OCI-M2 (cell line): ENCODE measurements around the gene PACS2.

Experiments used
- DNase-seq: peaks from one replicate; lab custom pipeline; 2025; ENCODE audit not compliant: unreplicated experiment; lab: John Stamatoyannopoulos, UW

PACS2 gene

DNA sequence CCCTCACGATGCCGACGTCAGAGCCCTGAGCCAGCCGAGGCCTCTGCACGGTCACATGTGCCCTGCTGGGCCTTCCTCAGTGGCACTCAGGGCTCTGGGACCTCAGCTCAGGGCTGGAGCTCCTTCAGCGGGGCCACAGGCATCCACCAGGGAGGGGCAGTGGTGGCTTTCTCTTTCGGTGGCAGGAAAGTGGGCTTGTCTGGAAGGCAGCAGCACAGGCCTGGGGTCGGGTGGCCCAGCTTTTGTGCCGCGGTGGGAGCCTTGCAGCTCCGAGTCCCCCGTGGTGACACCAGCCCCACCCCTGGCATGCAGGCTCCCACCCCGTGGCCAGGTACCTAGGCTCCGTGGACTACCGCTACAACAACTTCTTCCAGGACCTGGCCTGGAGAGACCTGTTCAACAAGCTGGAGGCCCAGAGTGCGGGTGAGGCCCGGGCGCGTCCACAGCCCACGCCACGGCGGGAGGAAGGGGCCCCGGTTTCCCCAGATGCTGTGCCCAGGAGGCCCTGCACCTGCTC is 69.6 kb downstream of the PACS2 start:
- DNase-seq = no peak

DNA sequence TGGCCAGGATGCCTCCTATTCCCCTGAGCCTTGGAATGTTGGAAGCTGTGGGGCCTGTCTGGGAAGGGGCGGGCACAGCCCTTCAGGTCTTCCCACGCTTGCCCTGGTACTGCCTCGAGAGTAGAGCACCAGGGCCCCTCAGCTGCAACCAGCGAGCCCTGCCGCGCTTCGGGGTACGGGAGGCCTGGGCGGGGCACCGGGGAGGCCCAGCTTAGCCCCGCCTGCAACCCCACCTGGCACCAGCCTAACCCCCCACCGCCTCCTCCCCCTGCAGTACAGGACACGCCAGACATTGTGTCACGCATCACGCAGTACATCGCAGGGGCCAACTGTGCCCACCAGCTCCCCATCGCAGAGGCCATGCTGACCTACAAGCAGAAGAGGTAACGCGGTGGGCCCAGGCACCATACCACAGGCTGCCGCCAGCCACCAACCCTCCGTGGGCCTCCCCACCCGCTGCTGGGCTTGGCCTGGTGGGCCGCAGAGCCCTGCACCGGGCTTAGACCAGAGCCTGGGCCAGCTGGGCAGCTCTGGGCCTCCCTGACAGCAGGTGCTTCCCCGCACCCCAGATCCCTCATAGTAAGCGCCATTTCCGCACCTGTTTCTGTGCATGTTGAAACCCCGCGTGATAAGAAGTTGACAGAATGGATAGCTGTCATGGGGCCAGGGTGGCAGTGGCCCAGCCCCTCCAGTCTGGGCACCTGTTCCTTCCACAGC is 70.2 kb downstream of the PACS2 start:
- no peak for DNase-seq

DNA sequence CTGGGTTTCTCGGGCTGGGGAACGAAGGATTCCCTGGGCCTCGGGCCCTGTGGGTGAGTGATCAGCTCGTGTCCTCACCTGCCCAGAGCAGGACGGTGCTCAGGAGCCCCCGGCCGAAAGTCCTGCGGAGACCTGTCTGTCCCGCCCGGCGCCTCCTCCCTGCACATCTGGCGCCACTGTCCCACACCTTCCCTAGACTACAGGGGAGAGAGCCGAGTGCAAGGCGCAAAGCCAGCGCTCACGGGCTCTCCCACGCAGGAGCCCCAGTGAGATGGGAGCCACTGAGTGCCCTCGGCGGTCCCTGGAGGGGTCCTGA is 70.7 kb downstream of the PACS2 start:
- no peak for DNase-seq

DNA sequence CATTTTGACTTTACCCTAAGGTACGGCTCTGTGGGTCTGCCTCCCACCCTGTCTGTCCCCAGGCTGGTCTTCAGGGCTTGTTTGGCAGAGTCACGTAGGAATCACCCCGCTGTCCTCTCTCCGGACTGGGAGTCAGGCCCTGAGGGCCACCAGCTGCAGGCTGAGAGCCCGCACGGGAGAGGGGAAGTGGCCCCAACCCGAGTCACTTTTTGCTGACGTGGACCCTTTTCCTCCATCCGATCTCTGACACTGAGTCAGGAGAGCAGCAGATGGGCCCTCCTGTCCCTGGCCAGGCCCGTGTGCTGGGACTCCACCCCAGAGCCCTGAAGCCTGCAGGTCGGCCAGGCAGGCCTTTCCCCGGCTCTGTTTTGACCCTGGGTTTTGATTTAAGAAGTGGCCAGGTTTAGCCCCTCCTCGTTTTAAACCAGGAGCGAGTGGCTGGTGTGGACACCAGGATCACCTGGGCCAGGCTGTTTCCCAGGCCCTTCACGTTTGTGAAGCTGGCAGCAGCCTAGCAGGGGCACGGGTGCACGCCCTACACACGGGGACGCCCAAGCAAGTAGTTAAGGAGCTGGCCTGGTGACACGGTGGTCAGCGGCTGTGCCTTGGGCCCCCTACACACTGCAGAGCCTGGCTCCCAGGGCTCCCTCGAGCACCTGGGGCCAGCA is 71.3 kb downstream of the PACS2 start:
- no peak for DNase-seq

GRCh38 chr14:105386581-105387529 is 72.3 kb downstream of the PACS2 start:
- no peak for DNase-seq

DNA sequence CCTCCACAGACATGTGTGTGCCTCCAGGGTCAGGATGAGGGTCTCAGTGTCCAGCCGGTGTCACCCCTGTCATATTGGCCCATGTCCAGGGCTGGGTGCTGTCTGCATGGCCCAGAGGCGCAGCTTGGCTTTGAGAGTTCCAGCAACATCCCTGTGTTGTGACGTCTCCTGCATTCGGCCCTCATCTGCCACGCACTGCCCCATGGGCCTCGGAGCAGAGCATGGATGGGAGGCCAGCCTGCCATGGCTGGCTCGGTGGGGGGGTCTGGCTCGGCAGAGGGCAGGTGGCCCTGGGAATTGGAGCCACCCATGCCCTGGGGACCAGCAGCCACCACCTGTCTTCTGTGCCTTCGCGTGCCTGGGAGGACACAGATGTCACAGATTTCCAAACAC is 73.0 kb downstream of the PACS2 start:
- no peak for DNase-seq

- no peak for DNase-seq
Observed at GRCh38 chr14:105388110-105388951, 73.8 kb downstream of the PACS2 start.

DNA sequence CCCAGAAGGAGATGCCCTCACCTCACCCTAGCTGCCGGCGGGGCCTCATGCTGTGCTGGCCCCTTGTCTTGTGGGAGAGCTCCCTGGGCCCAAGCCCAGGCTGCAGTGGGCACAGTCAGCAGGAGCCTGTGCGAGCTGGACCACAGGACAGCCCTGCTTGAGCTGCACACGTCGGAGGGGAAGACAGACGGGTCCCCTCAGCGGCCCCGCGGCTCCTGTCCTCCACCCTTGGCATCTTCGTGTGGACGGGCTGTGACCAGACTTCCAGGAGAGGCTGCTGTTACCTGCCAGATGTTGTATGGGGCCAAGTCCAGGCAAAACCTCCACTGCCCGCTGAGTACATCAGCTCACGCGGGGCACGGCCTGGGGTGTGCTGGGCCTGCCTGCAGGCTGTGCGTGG is 74.4 kb downstream of the PACS2 start:
- DNase-seq = no peak

GRCh38 chr14:105389534-105389933 is 75.0 kb downstream of the PACS2 start:
- no peak for DNase-seq

GRCh38 chr14:105389976-105390848 is 75.7 kb downstream of the PACS2 start:
- no peak for DNase-seq

DNA sequence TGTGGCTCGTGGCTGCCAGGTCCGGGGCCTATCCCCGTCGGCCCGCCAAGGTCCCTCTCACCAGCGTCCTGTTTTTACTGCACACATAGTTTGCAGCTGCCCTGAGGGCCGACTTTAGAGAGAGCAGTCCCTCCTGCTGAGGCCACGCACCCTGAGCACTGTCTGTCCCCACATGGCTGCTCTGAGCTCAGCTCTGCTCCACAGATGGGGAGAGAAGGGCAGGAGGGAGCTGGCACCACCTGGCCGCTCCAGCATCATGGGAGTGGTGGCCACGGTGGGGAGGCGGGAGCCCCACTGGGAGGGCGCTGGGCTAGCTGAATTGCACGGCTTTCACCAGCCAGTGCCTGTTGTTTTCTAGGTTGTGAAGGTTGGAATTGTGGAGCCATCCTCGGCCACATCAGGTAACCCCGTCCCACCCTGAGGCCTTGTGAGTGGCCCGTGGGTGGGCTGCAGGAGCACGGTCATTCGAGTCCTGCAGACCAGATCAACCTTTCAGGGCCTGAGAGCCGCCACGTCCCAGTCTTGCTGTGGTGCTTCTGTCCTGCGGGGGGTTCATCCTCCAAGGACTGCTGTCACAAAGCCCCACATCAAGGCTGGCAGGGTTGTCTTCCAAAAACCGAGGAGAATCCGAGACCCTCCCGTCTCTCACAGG is 76.4 kb downstream of the PACS2 start:
- no peak for DNase-seq

DNA sequence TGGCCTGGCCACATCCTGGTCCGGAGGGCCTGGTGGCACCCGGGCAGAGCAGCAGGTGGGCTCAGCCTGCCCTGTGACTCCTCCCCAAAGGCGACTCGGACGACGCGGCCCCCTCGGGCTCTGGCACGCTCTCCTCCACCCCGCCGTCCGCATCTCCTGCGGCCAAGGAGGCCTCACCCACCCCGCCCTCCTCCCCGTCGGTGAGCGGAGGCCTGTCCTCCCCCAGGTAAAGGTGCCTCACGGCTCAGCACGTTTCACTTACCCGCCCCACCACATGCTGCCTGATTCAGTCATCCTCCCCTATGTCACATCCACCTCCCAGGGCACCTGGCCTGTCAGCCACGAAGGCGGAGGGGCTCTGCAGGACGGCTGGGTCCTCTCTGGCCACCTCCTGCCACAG is 77.0 kb downstream of the PACS2 start:
- no peak for DNase-seq

DNA sequence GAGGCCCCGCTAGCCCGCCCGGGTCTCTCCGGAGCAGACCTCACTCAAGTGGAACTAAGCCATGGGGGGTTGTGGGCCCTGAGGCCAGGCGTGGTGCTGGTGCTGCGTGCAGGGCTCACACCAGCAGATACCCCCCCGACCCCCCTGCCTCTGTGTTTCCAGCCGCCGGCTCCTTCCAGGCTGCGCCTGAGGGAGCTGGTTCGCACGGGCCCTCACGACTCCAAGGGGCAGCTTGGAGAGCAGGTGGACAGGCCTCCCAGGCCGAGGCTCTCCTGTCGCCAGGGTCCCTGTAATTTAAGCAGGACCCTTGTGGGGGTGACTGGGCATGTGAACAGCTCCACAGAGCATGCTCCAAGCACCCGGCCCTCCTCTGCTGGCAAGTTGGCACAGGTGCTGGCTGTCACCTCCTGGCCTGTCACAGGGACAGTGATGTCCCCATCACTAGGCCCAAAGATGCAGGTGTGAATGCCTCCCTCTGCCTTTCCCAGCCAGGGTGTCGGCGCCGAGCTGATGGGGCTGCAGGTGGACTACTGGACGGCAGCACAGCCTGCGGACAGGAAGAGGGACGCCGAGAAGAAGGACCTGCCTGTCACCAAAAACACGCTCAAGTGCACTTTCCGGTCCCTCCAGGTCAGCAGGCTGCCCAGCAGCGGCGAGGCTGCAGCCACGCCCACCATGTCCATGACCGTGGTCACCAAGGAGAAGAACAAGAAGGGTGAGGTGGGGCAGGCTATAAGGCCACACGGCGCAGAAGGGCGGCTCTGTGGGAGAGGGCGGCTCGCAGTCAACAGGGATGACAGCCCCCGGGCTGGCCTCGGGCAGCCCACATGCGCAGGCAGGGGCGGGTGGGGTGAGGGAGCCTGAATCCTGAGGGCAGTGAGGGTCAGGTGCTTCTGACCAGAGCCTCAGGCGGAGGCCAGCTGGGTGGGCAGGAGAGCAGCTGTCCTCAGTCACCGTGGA is 77.9 kb downstream of the PACS2 start:
- DNase-seq = no peak

GRCh38 chr14:105393151-105393550 is 78.6 kb downstream of the PACS2 start:
- no peak for DNase-seq

GRCh38 chr14:105394714-105395537 is 80.4 kb downstream of the PACS2 start:
- no peak for DNase-seq

- no peak for DNase-seq
Observed at GRCh38 chr14:105395538-105395854, 80.9 kb downstream of the PACS2 start.

DNA sequence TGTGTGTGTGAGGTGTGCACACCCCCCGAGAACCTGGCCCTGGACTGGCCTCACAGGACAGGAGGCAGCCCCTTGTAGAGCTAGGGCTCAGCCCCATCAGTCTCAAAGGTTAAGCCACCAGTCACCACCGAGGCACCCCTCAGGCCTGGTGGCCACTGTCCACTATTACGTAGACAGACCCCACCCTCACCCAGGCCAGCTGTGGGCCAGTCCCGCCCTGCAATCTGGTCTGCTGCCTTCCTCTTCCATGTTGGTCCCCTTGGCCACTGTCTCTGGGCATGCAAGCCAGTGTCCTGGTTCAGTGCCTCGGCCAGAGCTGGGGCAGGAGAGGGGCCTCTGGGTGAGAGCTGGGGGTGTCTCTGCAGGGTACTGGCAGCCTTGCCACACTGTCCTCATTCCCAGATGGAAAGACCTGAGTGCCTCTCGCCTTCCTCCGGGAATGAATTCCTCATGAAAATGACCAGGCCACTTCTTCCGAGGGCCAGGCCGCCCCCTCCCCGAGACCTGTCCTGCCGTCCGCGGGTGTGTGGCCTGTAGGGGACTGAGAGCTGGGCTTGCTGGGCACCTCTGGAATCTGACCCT is 82.9 kb downstream of the PACS2 start:
- DNase-seq = no peak
